ENCODE results near the gene ANKDD1B. TPM values are rescaled to one million over a fixed set of nuclear protein-coding genes. Genes with fewer than 3 reads are reported as not detected.

Gene ANKDD1B
- total and polyA plus RNA-seq, 2 experiments from 2014 or later: 0.40 to 0.73 TPM

GRCh38 chr5:75706016-75706415, 94.8 kb downstream of the ANKDD1B start (continued):
- TF ChIP-seq EZH2 (IDR thresholded peaks at IDR 0.05; ENCODE audit: low read depth, unreplicated experiment) (no peak), ETS1 (IDR thresholded peaks at IDR 0.05) (no peak), POLR2AphosphoS5 (IDR thresholded peaks at IDR 0.05; ENCODE audit: low read depth) (no peak)

GRCh38 chr5:75706775-75707174, 95.5 kb downstream of the ANKDD1B start:
- H3K27ac Mint-ChIP-seq: no peak overlapping the region
- H3K9me3 Mint-ChIP-seq: peaks cover 2% of the 10 kb centered on the region; the same call in 1 of the 3 replicates
- H3K4me3 ChIP-seq: no peak overlapping the region

More at GRCh38 chr5:75706775-75707174, 95.5 kb downstream of the ANKDD1B start:
- Histone ChIP-seq H2AFZ (no peak overlapping the region), H3K27ac (ENCODE audit: low read depth) (no peak overlapping the region; the same call in 1 of the 2 replicates), H3K36me3 (ENCODE audit: insufficient read depth) (peaks cover 15% of the 10 kb centered on the region; the same call in 1 of the 2 replicates), H3F3A (replicated peaks; ENCODE audit: low read depth) (no peaks in the 10 kb centered on the region), H3K4me1 (ENCODE audit: insufficient read depth) (no peaks in the 10 kb centered on the region), H3K27me3 (ENCODE audit: insufficient read depth) (no peaks in the 10 kb centered on the region), H3K4me2 (no peak overlapping the region), H3K9me2 (ENCODE audit: insufficient read depth) (no peaks in the 10 kb centered on the region), H4K20me1 (replicated peaks; ENCODE audit: insufficient read depth) (no peaks in the 10 kb centered on the region), H3K79me2 (replicated peaks; ENCODE audit: insufficient read depth) (no peaks in the 10 kb centered on the region; the same call in 1 of the 2 replicates)
- Mint-ChIP-seq H3K36me3 (ENCODE audit: low read depth) (peaks cover 30% of the 10 kb centered on the region), H3K4me1 (no peaks in the 10 kb centered on the region), H3K4me3 (no peak overlapping the region), H3K27me3 (ENCODE audit: insufficient read depth, low read depth, poor library complexity) (peaks cover 2% of the 10 kb centered on the region)
- DNase-seq (ENCODE audit: low spot score): no peak
- ATAC-seq: no peak
- no peak for TF ChIP-seq ETS1 (IDR thresholded peaks at IDR 0.05)
- TF ChIP-seq CREB1 (CRISPR knock-in tag; IDR thresholded peaks at IDR 0.05; ENCODE audit: low read depth): no peak
- TF ChIP-seq ZNF331 (CRISPR knock-in tag; IDR thresholded peaks at IDR 0.05; ENCODE audit: low read depth): no peak
- TF ChIP-seq POLR2AphosphoS5 (IDR thresholded peaks at IDR 0.05; ENCODE audit: low read depth): no peak
- no peak for TF ChIP-seq REST (IDR thresholded peaks at IDR 0.05; ENCODE audit: unreplicated experiment)
- TF ChIP-seq ZNF114 (CRISPR knock-in tag; IDR thresholded peaks at IDR 0.05): no peak
- TF ChIP-seq JUNB (IDR thresholded peaks at IDR 0.05; ENCODE audit: unreplicated experiment): no peak

Data from GM23338 (cell line).